ENCODE results near the gene QSOX2. TPM values are rescaled to one million over a fixed set of nuclear protein-coding genes. Genes with fewer than 3 reads are reported as not detected.

Gene QSOX2, protein sequence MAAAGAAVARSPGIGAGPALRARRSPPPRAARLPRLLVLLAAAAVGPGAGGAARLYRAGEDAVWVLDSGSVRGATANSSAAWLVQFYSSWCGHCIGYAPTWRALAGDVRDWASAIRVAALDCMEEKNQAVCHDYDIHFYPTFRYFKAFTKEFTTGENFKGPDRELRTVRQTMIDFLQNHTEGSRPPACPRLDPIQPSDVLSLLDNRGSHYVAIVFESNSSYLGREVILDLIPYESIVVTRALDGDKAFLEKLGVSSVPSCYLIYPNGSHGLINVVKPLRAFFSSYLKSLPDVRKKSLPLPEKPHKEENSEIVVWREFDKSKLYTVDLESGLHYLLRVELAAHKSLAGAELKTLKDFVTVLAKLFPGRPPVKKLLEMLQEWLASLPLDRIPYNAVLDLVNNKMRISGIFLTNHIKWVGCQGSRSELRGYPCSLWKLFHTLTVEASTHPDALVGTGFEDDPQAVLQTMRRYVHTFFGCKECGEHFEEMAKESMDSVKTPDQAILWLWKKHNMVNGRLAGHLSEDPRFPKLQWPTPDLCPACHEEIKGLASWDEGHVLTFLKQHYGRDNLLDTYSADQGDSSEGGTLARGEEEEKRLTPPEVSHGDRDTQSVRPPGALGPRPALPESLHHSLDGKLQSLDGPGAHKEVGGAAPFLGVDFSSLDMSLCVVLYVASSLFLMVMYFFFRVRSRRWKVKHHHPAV
- 21.5 to 28.5 TPM (median 26.5 TPM) in 5 replicates for total RNA-seq (2022; extraction: Qiagen RNA extraction)

GRCh38 chr9:136245219-136246150 is at the start of gene QSOX2:
QSOX2 (minus strand) TSS chr9:136245812; CDS start chr9:136245803, 9 bp downstream.

DNA sequence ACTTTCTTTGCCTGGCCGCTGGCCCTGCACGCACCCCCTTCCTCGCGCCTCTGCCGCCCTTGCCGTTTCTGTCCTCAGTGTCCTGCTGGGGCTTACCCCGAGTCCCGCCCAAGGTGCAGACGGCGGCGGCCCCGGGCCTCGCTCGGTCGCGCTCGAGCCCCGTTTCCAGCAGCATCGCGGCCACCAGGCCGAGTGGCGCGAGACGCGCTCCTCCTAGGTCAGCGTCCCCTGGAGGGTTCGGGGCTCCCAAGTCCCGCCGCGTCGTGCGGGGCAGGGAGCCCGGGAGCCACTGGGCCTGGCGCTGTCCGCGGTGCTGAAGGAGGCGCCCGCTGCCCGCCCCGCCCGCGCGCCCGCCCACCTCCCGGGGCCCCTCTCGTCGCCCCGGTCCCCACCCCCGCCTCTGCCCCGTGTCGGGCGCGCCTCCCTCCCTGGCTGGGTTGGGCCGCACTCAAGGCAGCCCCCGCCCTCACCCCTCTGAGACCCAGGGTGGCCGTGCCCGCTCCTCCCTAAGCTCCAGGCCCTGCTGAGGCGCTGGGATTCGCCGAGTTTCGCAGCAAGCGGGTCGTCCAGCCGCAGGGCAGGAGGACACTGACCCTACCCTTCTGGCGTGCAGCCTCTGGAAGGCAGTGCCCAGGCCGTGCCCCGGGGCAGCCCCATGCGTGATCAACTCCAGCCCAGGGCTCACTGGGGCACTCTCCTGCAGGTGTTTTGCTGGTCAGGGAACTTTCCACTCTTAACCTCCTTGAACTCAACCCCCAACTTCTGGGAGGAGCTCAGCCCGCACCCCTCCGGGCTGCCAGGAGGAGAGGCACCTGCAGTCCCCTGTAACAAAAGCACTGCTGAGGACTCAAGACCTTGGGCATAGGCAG is 40.5 kb downstream of the QSOX2 start, which contains the start of gene LHX3:
Gene LHX3 (minus strand): TSS at position 291 of the 869 bp plus-strand sequence. CDS start 116 bp downstream, at position 175.

Other genes starting within 250 kb of the QSOX2 start
- 23.5 to 43.9 TPM (median 42.5 TPM) in 5 replicates for gene NACC2, start 150.5 kb downstream of the QSOX2 start, total RNA-seq (2022; extraction: Qiagen RNA extraction)
- gene TMEM250, start 126.9 kb downstream of the QSOX2 start, total RNA-seq (2022; extraction: Qiagen RNA extraction), result 31.0 to 50.8 TPM (median 47.6 TPM) in 5 replicates
- gene LHX3, start 40.7 kb downstream of the QSOX2 start, total RNA-seq (2022; extraction: Qiagen RNA extraction), result 0.05 to 0.13 TPM (median 0.11 TPM) in 5 replicates
- 0.01 TPM in 2 of 5 replicates, not detected in the others for gene CCDC187, start 58.3 kb upstream of the QSOX2 start, total RNA-seq (2022; extraction: Qiagen RNA extraction)
- gene GPSM1, start 81.7 kb upstream of the QSOX2 start, total RNA-seq (2022; extraction: Qiagen RNA extraction), result 8.7 to 15.4 TPM (median 13.6 TPM) in 5 replicates
- gene DNLZ, start 117.9 kb upstream of the QSOX2 start, total RNA-seq (2022; extraction: Qiagen RNA extraction), result 22.8 to 34.8 TPM (median 31.4 TPM) in 5 replicates
- gene CARD9, start 127.9 kb upstream of the QSOX2 start, total RNA-seq (2022; extraction: Qiagen RNA extraction), result 0.34 to 1.9 TPM (median 0.99 TPM) in 5 replicates
- 8.3 to 13.0 TPM (median 11.6 TPM) in 5 replicates for gene SNAPC4, start 154.4 kb upstream of the QSOX2 start, total RNA-seq (2022; extraction: Qiagen RNA extraction)
- gene ENTR1, start 164.8 kb upstream of the QSOX2 start, total RNA-seq (2022; extraction: Qiagen RNA extraction), result 54.6 to 74.1 TPM (median 66.9 TPM) in 5 replicates
- gene PMPCA, start 164.8 kb upstream of the QSOX2 start, total RNA-seq (2022; extraction: Qiagen RNA extraction), result 74.1 to 88.5 TPM (median 86.2 TPM) in 5 replicates
- 11.2 to 21.3 TPM (median 18.1 TPM) in 5 replicates for gene INPP5E, start 194.0 kb upstream of the QSOX2 start, total RNA-seq (2022; extraction: Qiagen RNA extraction)
- 44.7 to 63.5 TPM (median 63.0 TPM) in 5 replicates for gene SEC16A, start 237.2 kb upstream of the QSOX2 start, total RNA-seq (2022; extraction: Qiagen RNA extraction)